Fibroblast of lung (primary cell): Measurements from ENCODE around the gene WBP2NL. TPM values are rescaled to one million over a fixed set of nuclear protein-coding genes. Genes with fewer than 3 reads are reported as not detected.

Experiments
- DNase-seq, 2 donors: peaks; one replicate each; pipeline versions ENCODE4 v3.0.0 to v3.0.0-alpha.2; 2010; ENCODE audit warnings: low read depth in 2 of 2
- H2AFZ ChIP-seq: 2 replicates; pipeline ENCODE4 v1.5.1; 2012; ENCODE audit warnings: low read length, control low read depth, inconsistent platforms
- H3K27ac ChIP-seq: 2 replicates; pipeline ENCODE4 v1.5.1; 2011; ENCODE audit warnings: low read length, control low read depth; ENCODE audit not compliant: insufficient read depth
- H3K27me3 ChIP-seq: 2 replicates; pipeline ENCODE4 v1.5.1; 2011; ENCODE audit warnings: mild to moderate bottlenecking, low read length; ENCODE audit not compliant: control insufficient read depth, insufficient read depth
- H3K36me3 ChIP-seq: 2 replicates; pipeline ENCODE4 v1.5.1; 2011; ENCODE audit warnings: low read length; ENCODE audit not compliant: control insufficient read depth, insufficient read depth
- H3K4me1 ChIP-seq: 2 replicates; pipeline ENCODE4 v1.5.1; 2011; ENCODE audit warnings: low read length; ENCODE audit not compliant: control insufficient read depth, insufficient read depth; ENCODE audit errors: extremely low read depth
- H3K4me2 ChIP-seq: 2 replicates; pipeline ENCODE4 v1.5.1; 2011; ENCODE audit warnings: low read length, control low read depth; ENCODE audit not compliant: insufficient read depth; ENCODE audit errors: extremely low read depth
- H3K4me3 ChIP-seq, 4 experiments: fragments of 200-600 bp in 1 of 4; sonication (generic) in 1 of 4; replicated peaks in 1 of 4; 2 replicates each; pipeline ENCODE4 v1.5.1; 2011 to 2016; ENCODE audit warnings: low read length in 4 of 4, low read depth in 3 of 4, mild to moderate bottlenecking in 3 of 4, control low read depth in 2 of 4, inconsistent platforms in 1 of 4, mixed read lengths in 1 of 4; ENCODE audit not compliant: insufficient read depth in 1 of 4; ENCODE audit errors: control extremely low read depth in 1 of 4
- H3K79me2 ChIP-seq: 2 replicates; pipeline ENCODE4 v1.5.1; 2012; ENCODE audit warnings: mild to moderate bottlenecking, low read length, inconsistent platforms; ENCODE audit not compliant: control insufficient read depth, insufficient read depth
- H3K9ac ChIP-seq: 2 replicates; pipeline ENCODE4 v1.5.1; 2011; ENCODE audit warnings: mild to moderate bottlenecking, low read length, control low read depth; ENCODE audit not compliant: insufficient read depth
- H3K9me3 ChIP-seq: 2 replicates; pipeline ENCODE4 v1.5.1; 2012; ENCODE audit warnings: low read depth, low read length; ENCODE audit not compliant: control insufficient read depth, insufficient read depth
- H4K20me1 ChIP-seq: 2 replicates; pipeline ENCODE4 v1.5.1; 2011; ENCODE audit warnings: low read length; ENCODE audit not compliant: control insufficient read depth, insufficient read depth; ENCODE audit errors: extremely low read depth
- EZH2 ChIP-seq: IDR thresholded peaks from 2 replicates; pipeline ENCODE4 v1.5.1; 2012; ENCODE audit warnings: low read length, control low read depth, mild to moderate bottlenecking; ENCODE audit errors: missing control alignments
- polyA plus RNA-seq, 2 donors: library from polyadenylated mRNA; depleted of rRNA in 1 of 2; stranded (reverse) in 1 of 2; unstranded in 1 of 2; fragments of >200 nt; gene quantifications; 2 replicates each; pipeline ENCODE4 v1.2.1, GENCODE V29; 2011 to 2012; ENCODE audit warnings: missing spikeins in 1 of 2
- total RNA-seq: library from RNA; depleted of rRNA; stranded (reverse); fragments of >200 nt; gene quantifications from 2 replicates; pipeline ENCODE4 v1.2.1, GENCODE V29; 2014
- TF ChIP-seq, protein P1 (sequence below), 2 donors: IDR thresholded peaks in 1 of 2; conservative IDR thresholded peaks in 1 of 2; 1 replicate in 1 of 2; 2 replicates in 1 of 2; pipeline ENCODE4 v1.5.1; 2011 to 2012; ENCODE audit warnings: low read length in 2 of 2, control low read depth in 1 of 2, inconsistent platforms in 1 of 2, low read depth in 1 of 2, mild to moderate bottlenecking in 1 of 2

The WBP2NL gene
- total and polyA plus RNA-seq, 2 donors (not counting 1 experiment from before 2014, with no cell fraction given), result 0.10 to 1.8 TPM

DNA sequence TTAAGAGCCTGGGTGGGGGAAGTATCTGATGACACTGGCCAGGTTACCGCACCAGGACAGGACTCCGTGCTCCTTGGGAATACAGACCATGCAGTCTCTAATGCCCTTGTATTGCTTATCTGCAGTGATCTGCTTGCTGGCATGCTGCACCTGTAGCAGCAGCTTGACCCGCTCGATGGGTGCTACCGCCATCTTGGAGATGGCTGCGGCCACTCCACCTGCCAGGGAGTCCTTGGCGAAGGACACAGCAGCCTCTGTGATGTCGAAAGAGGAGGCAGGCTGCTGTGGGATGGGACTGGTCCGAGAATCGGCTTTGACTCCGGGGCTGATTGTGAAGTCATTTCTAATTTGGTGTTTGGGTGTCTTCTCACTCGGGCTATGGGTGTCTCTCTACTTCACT is 3.1 kb downstream of the WBP2NL start:
- no peaks in the 10 kb centered on the region for H4K20me1 ChIP-seq
- H2AFZ ChIP-seq, result no peak overlapping the region
- H3K9me3 ChIP-seq, result no peaks in the 10 kb centered on the region
- no peak overlapping the region for H3K4me2 ChIP-seq
- no peaks in the 10 kb centered on the region for H3K4me1 ChIP-seq
- DNase-seq, result no peak
- peaks cover 3% of the 10 kb centered on the region for H3K27me3 ChIP-seq
- no peak overlapping the region for H3K27ac ChIP-seq
- H3K79me2 ChIP-seq, result no peaks in the 10 kb centered on the region
- no peak for TF ChIP-seq EZH2
- TF ChIP-seq, protein P1, sequence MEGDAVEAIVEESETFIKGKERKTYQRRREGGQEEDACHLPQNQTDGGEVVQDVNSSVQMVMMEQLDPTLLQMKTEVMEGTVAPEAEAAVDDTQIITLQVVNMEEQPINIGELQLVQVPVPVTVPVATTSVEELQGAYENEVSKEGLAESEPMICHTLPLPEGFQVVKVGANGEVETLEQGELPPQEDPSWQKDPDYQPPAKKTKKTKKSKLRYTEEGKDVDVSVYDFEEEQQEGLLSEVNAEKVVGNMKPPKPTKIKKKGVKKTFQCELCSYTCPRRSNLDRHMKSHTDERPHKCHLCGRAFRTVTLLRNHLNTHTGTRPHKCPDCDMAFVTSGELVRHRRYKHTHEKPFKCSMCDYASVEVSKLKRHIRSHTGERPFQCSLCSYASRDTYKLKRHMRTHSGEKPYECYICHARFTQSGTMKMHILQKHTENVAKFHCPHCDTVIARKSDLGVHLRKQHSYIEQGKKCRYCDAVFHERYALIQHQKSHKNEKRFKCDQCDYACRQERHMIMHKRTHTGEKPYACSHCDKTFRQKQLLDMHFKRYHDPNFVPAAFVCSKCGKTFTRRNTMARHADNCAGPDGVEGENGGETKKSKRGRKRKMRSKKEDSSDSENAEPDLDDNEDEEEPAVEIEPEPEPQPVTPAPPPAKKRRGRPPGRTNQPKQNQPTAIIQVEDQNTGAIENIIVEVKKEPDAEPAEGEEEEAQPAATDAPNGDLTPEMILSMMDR (conservative IDR thresholded peaks at IDR 0.05 in 1 of 2, IDR thresholded peaks at IDR 0.05 in 1 of 2; ENCODE audit: low read depth in 1 of 2, low read length in 2 of 2), result no peak
- H3K36me3 ChIP-seq, result no peaks in the 10 kb centered on the region
- no peak overlapping the region for H3K4me3 ChIP-seq
- H3K9ac ChIP-seq, result no peak overlapping the region

DNA sequence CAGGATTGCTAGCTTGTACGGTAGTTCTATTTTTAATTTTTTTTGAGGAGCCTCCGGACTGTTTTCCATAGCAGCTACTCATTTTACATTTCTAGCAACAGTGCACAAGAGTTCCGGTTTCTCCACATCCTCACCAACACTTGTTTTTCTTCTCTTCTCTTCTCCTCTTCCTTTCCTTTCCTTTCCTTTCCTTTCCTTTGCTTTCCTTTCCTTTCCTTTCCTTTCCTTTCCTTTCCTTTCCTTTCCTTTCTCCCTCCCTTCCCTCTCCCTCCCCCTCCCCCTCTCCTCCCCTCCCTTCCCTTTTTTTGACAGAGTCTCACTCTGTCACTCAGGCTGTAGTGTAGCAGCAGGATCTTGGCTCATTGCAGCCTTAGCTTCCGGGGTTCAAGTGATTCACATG is 9.3 kb downstream of the WBP2NL start:
- TF ChIP-seq EZH2, result no peak
- no peak overlapping the region for H3K9ac ChIP-seq
- no peak overlapping the region for H3K27ac ChIP-seq
- no peaks in the 10 kb centered on the region for H3K4me1 ChIP-seq
- H3K9me3 ChIP-seq, result no peaks in the 10 kb centered on the region
- H3K36me3 ChIP-seq, result no peaks in the 10 kb centered on the region
- no peaks in the 10 kb centered on the region for H3K27me3 ChIP-seq
- H4K20me1 ChIP-seq, result no peaks in the 10 kb centered on the region
- no peak overlapping the region for H2AFZ ChIP-seq
- H3K4me3 ChIP-seq, result no peak overlapping the region
- DNase-seq, result no peak
- no peak overlapping the region for H3K4me2 ChIP-seq
- no peaks in the 10 kb centered on the region for H3K79me2 ChIP-seq

DNA sequence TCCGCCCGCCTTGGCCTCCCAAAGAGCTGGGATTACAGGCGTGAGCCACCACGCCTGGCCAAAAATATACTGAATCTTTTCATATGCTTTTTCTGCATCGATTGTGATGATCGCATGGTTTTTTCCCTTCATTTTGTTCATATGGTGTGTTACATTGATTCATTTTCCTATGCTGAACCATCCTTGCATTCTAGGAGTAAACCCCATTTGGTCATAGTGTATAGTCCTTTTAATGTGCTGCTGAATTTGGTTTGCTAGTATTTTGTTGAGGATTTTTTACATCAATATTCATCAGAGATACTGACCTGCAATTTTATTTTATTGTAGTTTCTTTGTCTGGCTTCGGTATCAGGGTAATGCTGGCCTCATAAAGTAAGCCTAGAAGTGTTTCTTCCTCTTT is 12.2 kb downstream of the WBP2NL start:
- no peak overlapping the region for H3K4me2 ChIP-seq
- H3K79me2 ChIP-seq, result no peaks in the 10 kb centered on the region
- H3K36me3 ChIP-seq, result no peaks in the 10 kb centered on the region
- no peaks in the 10 kb centered on the region for H4K20me1 ChIP-seq
- H3K9me3 ChIP-seq, result no peaks in the 10 kb centered on the region
- no peaks in the 10 kb centered on the region for H3K4me1 ChIP-seq
- H3K4me3 ChIP-seq, result no peak overlapping the region
- no peak overlapping the region for H3K27ac ChIP-seq
- H3K9ac ChIP-seq, result no peak overlapping the region
- no peak for DNase-seq
- H3K27me3 ChIP-seq, result peaks cover 4% of the 10 kb centered on the region
- no peak overlapping the region for H2AFZ ChIP-seq
- TF ChIP-seq, protein P1 (conservative IDR thresholded peaks at IDR 0.05 in 1 of 2, IDR thresholded peaks at IDR 0.05 in 1 of 2; ENCODE audit: low read depth in 1 of 2, low read length in 2 of 2), result no peak
- TF ChIP-seq EZH2, result no peak
